GDM1 (cell line): ENCODE measurements around the gene THRB.
"Not testable (repeated sequence)": the region's sequence is repeated elsewhere in the genome, so short reads cannot be mapped to it uniquely, and the experiment has no call there.

ENCODE experiments used
- DNase-seq: peaks from one replicate; lab custom pipeline; 2025; lab: John Stamatoyannopoulos, UW

The THRB gene

GRCh38 chr3:24096271-24096670 lies 398.4 kb downstream of the THRB start:
- no peak for DNase-seq

- DNase-seq = not testable (repeated sequence)
Observed at GRCh38 chr3:24094818-24095217, 399.8 kb downstream of the THRB start.

GRCh38 chr3:24088782-24089181 lies 405.9 kb downstream of the THRB start:
- no peak for DNase-seq

- DNase-seq = no peak
Observed at GRCh38 chr3:24087469-24087868, 407.2 kb downstream of the THRB start.

- no peak for DNase-seq
Observed at GRCh38 chr3:24086617-24087404, 407.8 kb downstream of the THRB start.

DNA sequence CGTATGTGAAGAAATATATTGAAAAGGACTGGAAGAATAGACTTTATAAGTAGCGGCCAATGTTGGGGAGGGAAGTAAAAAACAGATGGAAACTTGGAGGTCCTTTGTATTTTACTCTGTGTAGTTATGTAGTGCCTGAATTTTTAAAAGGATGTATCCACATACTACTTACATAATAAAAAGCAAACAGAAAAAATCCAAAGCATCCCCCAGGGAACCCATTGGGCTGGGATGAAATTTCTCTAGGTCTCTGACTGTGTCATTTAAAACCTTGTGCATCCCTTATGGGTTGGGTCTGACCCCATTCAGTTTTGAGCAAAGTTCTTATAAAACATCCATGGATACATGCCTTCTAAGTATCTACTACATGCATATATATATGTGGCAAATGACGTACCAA lies 408.4 kb downstream of the THRB start:
- no peak for DNase-seq

- DNase-seq = no peak
Observed at GRCh38 chr3:24072193-24072592, 422.5 kb downstream of the THRB start.

DNA sequence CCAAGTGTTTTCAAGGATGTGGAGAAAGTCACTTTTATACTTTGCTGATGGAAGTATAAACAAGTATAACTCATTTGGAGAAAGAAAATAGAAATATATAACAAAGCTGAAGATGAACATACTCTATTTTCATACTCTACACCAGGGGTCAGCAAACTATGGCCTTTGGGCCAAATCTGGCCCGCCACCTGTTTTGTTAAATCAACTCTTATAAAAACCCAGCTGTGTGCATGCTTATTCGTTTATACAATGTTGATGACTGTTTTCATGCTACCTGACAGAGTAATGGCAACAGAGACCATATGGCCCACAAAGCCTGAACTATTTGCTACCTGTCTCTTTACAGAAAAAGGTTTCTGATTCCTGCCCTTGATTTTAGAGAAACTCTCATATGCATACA lies 425.6 kb downstream of the THRB start:
- DNase-seq = no peak

DNA sequence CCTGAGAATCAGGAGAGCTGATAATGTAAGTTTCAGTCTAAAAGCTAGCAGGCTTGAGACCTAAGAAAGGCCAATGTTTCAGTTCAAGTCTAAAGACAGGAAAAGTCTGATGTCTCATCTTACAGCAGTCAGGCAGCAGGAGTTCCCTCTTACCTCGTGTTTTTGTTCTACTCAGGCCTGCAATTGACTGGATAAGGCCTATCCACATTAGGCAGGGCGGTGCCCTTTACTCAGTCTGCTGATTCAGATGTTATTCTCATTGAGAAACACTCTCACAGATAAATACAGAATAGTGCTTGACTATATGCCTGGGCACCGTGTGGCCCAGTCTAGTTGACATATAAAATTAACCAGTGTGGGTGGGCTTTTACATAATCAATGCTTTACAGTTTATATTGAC lies 427.2 kb downstream of the THRB start:
- no peak for DNase-seq
